IPS-18c (cell line): Measurements from ENCODE around the gene C3orf20.

Experiments
- H3K4me3 ChIP-seq: 2 replicates; pipeline ENCODE4 v1.7.0; 2013; ENCODE audit warnings: low read depth, mild to moderate bottlenecking, low read length, moderate library complexity; ENCODE audit not compliant: insufficient read depth
- H3K9me3 ChIP-seq: one replicate; pipeline ENCODE4 v1.6.1; 2013; ENCODE audit warnings: mild to moderate bottlenecking, low read length, moderate library complexity; ENCODE audit not compliant: control insufficient read depth, insufficient read depth

C3orf20 gene

DNA sequence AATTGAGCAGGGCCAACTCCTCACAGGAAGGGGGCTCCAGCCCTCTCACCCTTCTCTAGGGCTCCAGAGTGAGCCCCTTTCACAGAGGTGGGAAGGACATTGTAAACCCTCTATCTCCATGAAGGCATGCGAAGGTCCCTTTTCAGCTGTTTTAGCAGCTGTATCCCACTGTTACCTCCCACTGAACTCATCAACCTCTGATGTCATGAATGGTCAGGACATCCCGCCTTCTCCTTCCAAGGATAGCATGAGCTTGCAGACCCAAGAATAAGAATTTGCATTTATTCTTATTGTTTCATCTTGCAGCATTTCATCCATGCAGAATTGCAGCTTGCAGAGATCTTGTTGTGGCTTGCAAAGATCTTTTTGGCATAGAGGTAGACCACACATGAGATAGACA is 119.5 kb downstream of the C3orf20 start:
- H3K9me3 ChIP-seq = no peaks in the 10 kb centered on the region
- no peak overlapping the region for H3K4me3 ChIP-seq

DNA sequence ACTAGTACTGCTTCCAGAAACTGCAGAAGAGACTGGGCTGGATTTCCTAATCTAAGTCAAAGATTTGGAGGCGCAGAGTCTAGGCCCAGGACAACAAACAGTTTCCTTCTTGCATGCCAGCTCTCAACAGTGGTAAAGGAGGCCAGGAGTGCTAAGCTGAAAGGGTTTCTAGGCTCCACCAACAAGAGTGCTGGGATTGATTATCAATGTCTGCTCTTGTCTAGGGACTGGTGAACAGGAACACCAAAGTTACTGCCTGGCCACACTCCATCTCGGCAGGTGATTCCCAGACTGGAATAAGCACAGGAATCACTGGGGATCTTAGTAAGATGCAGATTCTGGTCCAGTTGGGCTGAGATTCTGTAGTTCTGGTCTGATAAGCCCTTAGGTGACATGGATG is 121.1 kb downstream of the C3orf20 start:
- H3K9me3 ChIP-seq = no peaks in the 10 kb centered on the region
- H3K4me3 ChIP-seq = no peak overlapping the region

DNA sequence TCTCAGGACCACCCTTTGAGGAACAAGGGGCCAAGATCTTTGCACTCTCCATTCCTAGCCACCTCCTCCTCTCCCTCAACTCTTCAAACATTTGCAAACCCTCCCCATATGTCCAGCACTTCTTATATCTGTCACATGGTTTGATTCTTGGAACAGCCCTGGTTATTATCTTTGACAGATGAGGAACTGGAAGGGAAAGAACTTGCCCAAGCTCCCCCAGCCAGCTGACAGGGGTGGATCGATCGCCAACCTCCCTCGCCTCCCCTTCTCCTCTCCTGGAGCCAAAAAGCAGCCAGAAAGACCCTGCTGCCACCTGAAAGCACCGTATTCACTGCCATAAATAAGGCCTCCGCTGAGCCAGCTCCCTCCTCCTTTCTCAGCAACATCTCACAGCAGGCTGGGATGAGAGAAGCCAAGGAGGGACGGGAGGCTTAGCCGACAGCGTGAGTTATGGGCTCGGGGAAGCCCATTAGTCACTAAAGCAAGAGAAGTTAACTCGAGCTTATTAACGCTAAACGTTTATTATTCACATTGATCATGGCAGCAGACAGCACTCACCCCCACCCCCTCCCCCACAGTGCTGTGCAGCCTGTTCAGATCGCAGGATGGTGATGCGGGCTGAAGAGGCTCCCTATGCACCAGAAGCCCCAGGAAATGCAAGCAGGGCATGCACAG is 121.6 kb downstream of the C3orf20 start:
- H3K4me3 ChIP-seq = no peak overlapping the region

DNA sequence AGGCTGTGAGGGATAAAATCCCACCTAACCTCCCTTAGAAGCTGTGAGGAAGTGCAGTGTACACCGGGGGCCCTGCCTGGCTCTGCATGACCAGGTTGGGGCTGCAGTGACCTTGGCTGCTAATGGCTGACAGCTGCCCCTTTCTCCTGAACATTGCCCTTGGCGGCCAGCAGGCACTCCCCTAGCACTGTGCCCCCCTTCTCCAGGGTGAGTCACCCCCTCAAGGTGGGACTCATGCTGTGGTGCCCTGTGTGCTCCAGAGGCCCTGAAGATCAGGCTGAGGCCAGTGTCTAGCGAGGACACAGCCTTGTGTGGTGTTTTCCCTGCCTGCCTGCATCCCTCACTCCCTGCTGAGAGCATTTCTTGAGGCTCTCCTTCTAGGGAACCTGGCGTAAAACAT is 122.8 kb downstream of the C3orf20 start:
- H3K9me3 ChIP-seq = no peaks in the 10 kb centered on the region
- H3K4me3 ChIP-seq = no peak overlapping the region

More for the DNA sequence above, 121.6 kb downstream of the C3orf20 start:
- no peaks in the 10 kb centered on the region for H3K9me3 ChIP-seq

DNA sequence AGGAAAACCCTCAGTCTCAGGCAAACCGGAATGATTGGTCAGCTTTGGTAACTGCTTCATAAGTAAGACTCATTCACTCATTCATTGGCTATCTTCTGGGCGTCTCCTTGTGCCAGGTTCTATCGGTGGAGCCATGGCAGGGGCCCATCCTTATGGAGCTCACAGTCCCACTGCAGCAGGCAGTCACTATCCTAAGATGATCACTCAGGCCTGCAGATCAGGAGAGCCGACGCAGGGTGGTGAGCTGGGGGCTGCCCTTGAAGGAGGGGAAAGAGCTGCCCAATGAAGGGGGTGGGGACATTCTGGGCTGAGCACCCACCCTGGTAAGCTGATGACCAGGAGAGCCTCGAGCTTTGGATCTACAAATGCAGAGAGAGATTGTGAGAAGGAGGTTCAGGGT is 123.3 kb downstream of the C3orf20 start:
- no peaks in the 10 kb centered on the region for H3K9me3 ChIP-seq
- no peak overlapping the region for H3K4me3 ChIP-seq

DNA sequence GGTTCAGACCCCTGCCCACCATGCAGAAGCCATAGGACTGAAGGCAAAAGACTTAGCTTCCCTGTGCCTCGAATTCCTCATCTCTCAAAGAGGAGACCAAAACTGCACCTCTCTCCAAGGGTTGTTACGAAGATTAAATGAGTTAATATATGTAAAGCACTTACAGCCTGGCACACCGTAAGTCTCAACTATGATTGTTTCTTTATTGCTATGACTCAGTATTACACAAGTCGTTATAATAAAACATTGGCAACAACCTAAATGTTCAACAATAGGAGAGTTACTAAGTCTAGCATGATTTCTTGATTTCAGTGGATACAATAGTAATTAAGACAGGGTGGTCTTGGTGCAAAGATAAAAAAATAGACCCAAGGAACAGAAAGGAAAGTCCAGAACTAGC is 124.2 kb downstream of the C3orf20 start:
- no peaks in the 10 kb centered on the region for H3K9me3 ChIP-seq

DNA sequence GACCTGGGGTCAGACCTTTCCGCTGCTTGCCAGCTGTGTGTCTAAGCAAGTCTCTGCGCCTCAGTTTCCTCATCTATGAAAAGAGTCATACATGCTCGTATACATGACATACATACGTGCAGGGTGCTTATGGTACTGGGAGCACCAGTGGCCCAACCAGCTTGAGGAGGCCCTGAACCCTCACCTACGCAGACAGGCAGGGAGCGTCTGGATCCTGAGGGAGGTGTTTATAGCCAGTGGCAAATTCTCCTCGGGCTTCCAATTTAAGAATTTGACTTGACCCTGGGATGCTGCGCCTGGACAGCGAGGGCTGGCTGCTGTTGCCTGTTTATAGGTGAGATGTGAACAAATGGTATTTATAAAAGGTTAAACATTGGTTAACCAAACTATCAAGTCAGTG is 126.1 kb downstream of the C3orf20 start:
- no peaks in the 10 kb centered on the region for H3K9me3 ChIP-seq

More for the DNA sequence above, 124.2 kb downstream of the C3orf20 start:
- H3K4me3 ChIP-seq = no peak overlapping the region

DNA sequence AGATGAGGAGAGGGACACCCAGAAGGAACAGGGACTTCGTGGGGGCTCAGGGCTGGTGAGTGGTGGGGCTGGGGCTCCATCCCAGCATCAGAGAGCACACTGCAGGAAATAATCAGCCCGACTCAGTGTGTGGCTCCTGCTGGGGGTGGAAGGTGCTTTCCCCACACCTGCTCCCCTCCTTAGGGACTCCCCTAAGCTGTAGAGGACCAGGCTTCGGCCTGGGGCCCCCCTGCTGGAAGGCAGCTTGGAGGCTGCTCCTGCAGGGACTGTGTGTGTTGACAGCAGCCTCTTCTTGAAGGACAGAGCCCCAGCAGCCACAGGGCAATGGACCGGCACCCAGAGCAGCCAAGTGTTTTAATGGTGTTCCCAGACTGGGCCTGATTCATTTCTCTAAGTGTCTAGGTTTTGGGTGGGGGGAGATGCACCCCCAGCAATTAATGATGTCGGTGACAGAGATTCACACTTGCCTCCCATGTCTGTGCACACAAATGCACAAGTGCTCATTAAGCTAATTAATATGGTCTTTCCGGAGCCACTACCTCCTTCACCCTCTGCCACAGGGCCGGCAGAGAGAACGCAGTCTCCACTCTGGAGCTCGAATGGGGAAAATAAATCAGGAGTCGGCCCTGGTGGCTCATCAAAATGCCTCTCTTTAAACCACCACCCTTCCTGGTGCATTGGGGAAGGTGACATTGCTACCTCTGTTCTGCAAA is 126.9 kb downstream of the C3orf20 start:
- H3K9me3 ChIP-seq = no peaks in the 10 kb centered on the region
- no peak overlapping the region for H3K4me3 ChIP-seq

More for the DNA sequence above, 126.1 kb downstream of the C3orf20 start:
- no peak overlapping the region for H3K4me3 ChIP-seq

DNA sequence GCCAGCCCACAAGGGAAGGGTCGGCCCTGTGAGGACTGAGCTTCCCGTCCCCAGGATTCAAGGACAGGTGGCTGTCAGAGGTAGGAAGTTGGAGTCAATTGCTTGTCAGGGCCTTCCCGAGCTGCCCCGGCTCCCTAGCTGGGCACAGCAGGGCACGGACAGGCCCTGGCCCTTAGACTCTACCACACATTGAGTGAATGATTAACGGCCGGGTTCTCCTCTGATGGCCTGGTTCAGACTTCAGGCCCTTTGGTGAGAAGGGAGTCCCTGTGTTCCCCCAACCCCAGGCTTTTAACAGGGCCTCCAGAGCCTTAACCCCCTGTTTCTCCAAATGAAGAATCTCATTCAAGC is 127.4 kb downstream of the C3orf20 start:
- H3K4me3 ChIP-seq = no peak overlapping the region
- H3K9me3 ChIP-seq = no peaks in the 10 kb centered on the region

DNA sequence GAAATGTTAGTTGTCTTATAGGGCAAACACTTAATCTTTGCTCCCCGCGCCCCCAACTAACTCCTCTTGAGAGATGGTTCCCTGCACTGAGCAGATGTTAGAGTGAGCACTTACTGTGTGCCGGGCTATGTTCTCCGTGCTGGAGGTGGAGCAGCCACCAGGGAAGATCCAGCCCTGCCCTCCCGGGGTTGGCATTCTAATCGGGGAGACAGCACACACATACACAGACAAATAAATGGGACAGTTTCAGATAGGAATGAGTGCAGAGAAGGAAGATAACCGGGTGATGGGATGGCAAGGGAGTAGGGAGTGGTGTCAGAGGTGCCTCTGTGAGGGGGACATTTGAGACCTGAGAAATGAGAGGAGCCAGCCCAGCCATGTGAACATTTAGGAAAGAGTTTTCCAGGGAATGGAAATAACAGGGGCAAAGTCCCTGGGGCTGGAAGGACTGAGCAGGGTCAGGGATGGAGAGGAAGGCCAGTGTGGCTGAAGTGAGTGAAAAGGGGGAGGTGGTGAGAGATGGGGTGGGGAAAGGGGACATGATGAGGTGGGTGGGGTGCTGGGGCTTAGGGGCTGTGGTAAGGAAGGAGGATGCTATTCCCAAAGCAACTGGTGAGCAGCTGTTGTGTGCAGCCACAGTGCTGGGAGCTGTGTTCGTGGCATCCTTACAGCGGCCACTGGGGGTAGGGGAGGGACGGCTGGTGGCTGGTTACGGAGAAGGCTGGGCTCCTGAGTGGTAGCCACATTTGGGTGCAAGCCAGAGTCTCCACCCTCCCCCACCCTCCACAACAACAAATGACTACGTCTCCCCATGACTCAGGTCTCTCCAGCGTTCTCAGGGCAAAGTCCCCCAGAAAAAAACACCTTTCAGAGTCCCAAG is 128.4 kb downstream of the C3orf20 start:
- H3K4me3 ChIP-seq = no peak overlapping the region
- no peaks in the 10 kb centered on the region for H3K9me3 ChIP-seq

DNA sequence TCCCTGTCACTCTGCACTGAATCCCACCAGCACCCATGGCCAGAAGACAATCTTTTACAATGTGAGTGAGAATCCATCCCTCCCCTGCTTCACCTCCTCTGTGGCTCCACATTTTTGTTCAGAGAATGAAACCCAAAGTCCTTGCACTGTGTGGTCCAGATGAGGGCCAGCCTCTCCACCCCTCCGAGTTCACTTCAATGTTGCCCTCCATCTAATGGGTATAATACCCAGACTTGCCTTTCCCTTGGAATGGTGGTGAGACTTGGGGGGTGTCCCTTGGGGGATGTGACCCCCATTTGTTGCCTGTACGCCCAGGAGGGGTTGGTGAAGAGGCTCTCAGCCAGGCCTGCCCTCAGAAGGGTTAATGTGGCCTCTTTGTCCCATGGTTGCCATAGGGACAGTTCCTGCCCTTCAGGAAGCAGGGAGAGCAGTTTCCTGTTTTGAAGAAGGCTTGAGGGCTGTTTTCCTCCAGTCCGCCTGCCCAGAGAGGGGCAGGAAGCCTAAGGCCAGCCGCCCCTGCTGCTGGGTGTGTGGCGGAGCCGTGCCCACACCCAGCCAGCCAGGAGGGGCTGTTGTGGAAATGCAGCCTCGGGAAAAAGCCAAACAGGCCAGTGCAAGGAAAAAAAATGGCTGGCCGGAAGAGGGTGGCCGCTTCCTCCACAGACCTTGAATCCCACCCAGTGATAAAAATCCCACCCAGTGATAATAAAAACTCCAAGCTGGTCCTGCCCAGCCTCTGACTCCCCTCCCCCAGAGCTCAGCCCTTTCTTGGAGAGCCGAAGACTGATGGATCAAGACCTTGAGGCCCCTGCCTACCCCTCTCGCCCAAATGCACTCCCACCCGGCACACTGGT is 129.3 kb downstream of the C3orf20 start:
- no peak overlapping the region for H3K4me3 ChIP-seq

DNA sequence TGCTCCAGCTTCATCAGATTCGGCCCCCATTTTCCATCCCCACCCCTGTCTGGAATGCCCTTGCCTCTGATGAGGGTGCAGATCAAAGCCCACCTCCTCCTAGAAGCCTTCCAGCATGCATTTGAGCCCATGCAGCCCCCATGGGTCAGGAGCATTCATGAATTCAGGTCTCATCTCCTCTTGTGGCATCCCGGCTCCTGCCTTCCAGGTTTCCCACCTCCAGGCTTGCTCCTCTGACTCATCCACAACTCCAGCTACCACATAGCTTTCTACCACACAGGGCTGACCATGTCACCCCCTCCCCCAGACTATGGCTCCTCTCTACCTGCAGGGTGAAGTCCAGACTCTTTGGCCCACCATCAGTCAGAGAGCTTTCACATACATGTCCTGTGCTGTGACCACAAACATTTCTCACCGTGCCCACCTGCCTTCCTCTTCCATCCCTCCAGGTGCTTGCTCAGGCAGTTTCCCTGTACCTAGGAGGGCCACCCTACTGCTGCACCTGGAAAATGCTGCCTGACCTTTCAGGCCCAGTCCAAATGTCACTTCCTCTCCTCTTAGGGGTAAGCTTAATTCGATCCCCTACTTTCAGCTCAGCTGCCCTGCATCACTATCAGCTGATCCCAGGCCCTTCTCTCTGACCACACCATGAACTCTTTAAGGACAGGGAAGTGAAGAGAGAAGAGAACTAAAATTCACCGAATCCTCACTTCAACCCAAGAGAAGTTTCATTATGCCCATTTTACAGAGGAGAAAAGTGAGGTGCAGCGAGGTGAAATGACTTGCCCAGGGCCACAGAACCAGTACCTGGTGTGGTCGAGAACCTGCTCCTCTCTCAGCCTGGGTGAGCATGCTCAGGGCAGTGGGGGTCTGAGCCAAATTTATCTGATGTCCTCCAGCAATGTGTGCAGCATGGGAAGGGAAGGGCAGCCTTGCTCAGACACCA is 130.2 kb downstream of the C3orf20 start:
- Histone ChIP-seq H3K9me3 (no peaks in the 10 kb centered on the region), H3K4me3 (no peak overlapping the region)

More for the DNA sequence above, 129.3 kb downstream of the C3orf20 start:
- H3K9me3 ChIP-seq = no peaks in the 10 kb centered on the region

DNA sequence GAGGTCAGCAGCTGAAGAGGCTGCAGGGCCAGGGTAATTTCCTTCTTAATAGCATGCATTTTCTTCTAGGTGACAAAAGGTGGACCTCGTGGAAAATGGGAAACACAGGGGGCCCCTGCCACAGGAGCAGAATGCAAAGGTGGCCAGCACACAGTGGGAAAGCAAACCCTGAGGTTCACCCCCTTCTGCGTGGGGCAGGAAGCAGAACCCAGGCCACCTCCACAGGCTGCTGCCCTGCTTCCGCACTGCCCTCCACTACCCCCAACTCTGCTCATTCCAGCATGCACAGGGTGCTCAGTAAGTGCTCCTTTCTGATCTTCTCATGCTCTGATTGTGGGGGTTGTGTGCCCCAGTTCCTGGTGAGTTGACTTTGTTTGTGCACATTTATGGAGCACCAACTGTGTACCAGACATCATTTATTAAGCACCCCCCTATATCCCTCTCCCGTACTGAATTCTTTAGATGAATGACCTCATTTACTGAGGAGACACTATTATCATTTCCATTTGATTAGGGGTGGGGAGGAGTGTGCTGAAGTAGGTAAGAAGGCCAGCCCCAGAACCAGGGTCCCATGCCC is 131.1 kb downstream of the C3orf20 start:
- H3K9me3 ChIP-seq = no peaks in the 10 kb centered on the region
- H3K4me3 ChIP-seq = no peak overlapping the region

DNA sequence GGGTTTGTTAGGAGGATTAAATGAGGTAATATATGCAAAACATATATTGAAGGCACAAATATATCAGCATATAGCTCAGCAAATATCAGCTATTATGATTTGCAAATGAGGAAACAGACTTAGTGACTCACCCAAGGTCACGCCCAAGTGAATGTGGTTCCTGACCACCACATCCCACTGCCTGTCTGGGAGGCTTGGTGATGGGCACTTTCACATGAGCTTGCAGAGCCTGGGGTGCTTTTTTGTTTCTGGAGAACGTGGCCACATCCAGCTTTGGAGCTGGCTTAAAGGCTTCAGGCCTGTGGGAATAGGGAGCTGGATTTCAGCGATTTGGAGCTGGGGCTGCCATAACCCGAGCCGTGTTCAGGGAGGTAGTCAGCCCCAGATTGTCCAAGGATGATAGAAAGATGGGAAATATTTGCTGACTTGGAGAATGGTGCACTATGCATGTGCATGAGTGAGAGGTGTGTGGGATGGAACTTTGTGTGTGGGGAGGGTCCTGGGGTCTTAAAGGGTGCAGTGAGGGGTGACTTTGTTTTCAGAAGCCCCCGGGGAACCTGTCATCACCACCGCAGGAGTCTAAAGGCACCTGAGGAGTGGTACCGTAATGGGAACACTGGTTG is 131.8 kb downstream of the C3orf20 start:
- Histone ChIP-seq H3K4me3 (no peak overlapping the region), H3K9me3 (no peaks in the 10 kb centered on the region)

DNA sequence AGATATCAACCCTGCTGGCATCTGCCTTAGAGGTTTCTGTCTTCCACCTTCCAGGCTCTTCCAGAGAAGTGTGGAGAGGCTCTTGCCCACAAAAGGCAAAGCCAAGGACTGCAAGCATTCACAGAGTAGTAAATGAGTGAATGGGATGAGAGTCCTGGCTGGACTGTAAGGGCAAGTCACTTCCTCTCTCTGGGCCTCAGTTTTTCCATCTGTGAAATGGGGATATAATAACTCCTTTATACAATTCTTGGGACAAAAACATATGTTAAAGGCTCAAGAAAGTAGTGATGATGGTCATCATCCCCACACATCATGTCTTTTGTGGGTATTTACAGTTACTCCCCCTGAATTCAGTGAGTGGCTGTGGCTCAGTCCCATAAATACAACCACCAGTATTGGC is 133.1 kb downstream of the C3orf20 start:
- Histone ChIP-seq H3K9me3 (no peaks in the 10 kb centered on the region), H3K4me3 (no peak overlapping the region)
